SK-N-MC (cell line): ENCODE measurements around the gene FCRL6.

Experiments
- DNase-seq: peaks from one replicate; pipeline ENCODE4 v3.0.0-alpha.2; 2011; ENCODE audit warnings: low read depth, low spot score
- H3K27ac ChIP-seq: fragments of 200-600 bp; sonication (generic); 2 replicates; pipeline ENCODE4 v1.5.1; 2016; ENCODE audit warnings: mixed run types
- H3K36me3 ChIP-seq: fragments of 200-600 bp; sonication (generic); 2 replicates; pipeline ENCODE4 v1.6.1; 2017; ENCODE audit warnings: antibody characterized with exemption, low read length, mixed read lengths; ENCODE audit not compliant: insufficient read depth
- H3K4me3 ChIP-seq: fragments of 200-600 bp; sonication (generic); 2 replicates; pipeline ENCODE4 v1.5.1; 2016
- H3K9ac ChIP-seq: fragments of 200-600 bp; sonication (generic); 2 replicates; pipeline ENCODE4 v1.8.0; 2017; ENCODE audit warnings: mixed run types, mixed read lengths; ENCODE audit not compliant: insufficient read length
- H3K9me3 ChIP-seq: fragments of 200-600 bp; sonication (generic); 2 replicates; pipeline ENCODE4 v1.6.1; 2017; ENCODE audit warnings: low read depth, mild to moderate bottlenecking, antibody characterized with exemption, low read length, moderate library complexity, mixed read lengths
- EZH2 ChIP-seq: fragments of 200-600 bp; sonication (generic); IDR thresholded peaks from one replicate; pipeline ENCODE4 v1.6.1; 2017; ENCODE audit warnings: antibody characterized with exemption
- FOXP2 ChIP-seq: optimal IDR thresholded peaks from 2 replicates; pipeline ENCODE3; 2011; ENCODE audit warnings: mild to moderate bottlenecking, moderate library complexity; ENCODE audit not compliant: insufficient read depth; ENCODE audit errors: extremely low read length, control extremely low read depth
- POLR2AphosphoS5 ChIP-seq: IDR thresholded peaks from 2 replicates; pipeline ENCODE4 v1.6.1; 2012; ENCODE audit warnings: mild to moderate bottlenecking, low read depth, low read length, borderline replicate concordance

Gene FCRL6

GRCh38 chr1:159790237-159790917, 11.8 kb upstream of the FCRL6 start:
- Histone ChIP-seq H3K9ac (no peak overlapping the region), H3K36me3 (no peaks in the 10 kb centered on the region), H3K9me3 (no peaks in the 10 kb centered on the region), H3K27ac (no peak overlapping the region), H3K4me3 (no peak overlapping the region)
- no peak for DNase-seq
- TF ChIP-seq FOXP2 (no peak), POLR2AphosphoS5 (no peak), EZH2 (no peak)

DNA sequence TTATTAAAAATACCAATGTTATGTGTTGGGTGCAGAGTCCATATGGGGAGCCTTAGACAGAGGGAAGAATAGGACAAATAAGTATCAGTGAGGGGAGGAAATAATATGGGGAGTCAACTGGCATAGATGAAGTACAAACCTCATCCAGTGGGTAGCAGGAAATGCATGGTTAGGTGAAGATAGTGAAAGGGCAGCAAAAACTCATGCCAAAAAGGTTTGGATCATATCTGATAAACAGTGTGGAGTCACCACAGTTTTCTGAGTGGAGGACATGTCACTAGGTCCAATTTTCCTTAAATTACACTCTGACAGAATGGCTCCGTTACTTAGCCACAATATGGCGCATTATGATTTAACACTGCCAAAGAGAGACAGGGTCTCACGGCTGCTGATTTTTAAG, 11.1 kb upstream of the FCRL6 start:
- H3K4me3 ChIP-seq = no peak overlapping the region
- H3K9ac ChIP-seq = no peak overlapping the region
- no peak overlapping the region for H3K27ac ChIP-seq
- H3K36me3 ChIP-seq = no peaks in the 10 kb centered on the region
- no peak for TF ChIP-seq POLR2AphosphoS5
- H3K9me3 ChIP-seq = no peaks in the 10 kb centered on the region
- no peak for DNase-seq

DNA sequence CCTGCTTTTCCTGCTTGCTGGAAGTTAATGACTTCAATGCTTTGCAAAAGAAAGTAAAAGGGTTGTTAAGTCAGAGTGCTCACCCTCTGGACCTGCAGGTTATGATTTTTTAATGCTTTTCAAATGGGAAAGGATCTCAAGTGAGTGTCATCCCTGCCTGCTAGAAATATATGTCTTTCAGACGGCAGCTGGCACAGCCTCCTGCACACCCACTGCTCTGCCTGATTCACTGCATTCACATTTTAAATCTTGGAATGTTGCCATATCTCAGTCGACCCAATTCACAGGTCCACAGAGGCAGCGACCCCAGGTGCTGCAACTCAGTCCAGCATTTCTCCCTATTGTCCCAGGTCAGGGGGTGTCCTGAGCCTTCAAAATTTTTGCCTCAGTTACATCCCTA, 10.7 kb upstream of the FCRL6 start:
- no peaks in the 10 kb centered on the region for H3K36me3 ChIP-seq
- DNase-seq = no peak
- H3K27ac ChIP-seq = no peak overlapping the region
- H3K9ac ChIP-seq = no peak overlapping the region
- H3K9me3 ChIP-seq = no peaks in the 10 kb centered on the region
- no peak overlapping the region for H3K4me3 ChIP-seq
- TF ChIP-seq POLR2AphosphoS5 (no peak), FOXP2 (no peak), EZH2 (no peak)

DNA sequence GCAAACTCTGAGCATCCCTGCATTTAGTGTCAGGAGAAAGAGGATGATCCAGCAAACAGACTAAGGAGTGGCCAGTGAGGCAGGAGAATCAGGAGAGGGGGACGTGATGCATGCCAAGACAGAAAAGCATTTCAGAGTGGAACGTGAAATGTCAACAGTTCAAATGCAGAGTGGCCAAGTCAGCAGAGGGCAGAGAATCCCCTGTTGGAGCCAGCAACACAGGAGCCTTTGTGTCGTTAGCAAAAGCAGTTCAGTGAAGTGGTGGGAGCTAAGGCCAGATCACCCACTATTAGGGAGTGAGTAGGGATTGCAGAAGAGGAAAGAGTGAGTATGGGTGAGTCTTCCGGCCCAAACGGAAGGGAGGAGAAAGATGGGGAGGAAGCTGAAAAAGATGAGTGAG, 6.6 kb upstream of the FCRL6 start:
- Histone ChIP-seq H3K9ac (no peak overlapping the region), H3K27ac (no peak overlapping the region), H3K4me3 (no peak overlapping the region), H3K9me3 (no peaks in the 10 kb centered on the region), H3K36me3 (no peaks in the 10 kb centered on the region)
- DNase-seq = no peak
- no peak for TF ChIP-seq POLR2AphosphoS5
- TF ChIP-seq FOXP2 = no peak
- no peak for TF ChIP-seq EZH2

- no peak overlapping the region for H3K27ac ChIP-seq
- no peaks in the 10 kb centered on the region for H3K36me3 ChIP-seq
- no peak overlapping the region for H3K9ac ChIP-seq
- no peak overlapping the region for H3K4me3 ChIP-seq
- TF ChIP-seq FOXP2 (no peak), EZH2 (no peak), POLR2AphosphoS5 (no peak)
- peak; percentile 24 for DNase-seq
- no peaks in the 10 kb centered on the region for H3K9me3 ChIP-seq
These were observed 3.3 kb upstream of the FCRL6 start for GRCh38 chr1:159798893-159799292.

GRCh38 chr1:159799446-159799985, 2.6 kb upstream of the FCRL6 start:
- TF ChIP-seq POLR2AphosphoS5 (no peak), EZH2 (no peak), FOXP2 (no peak)
- no peak overlapping the region for H3K27ac ChIP-seq
- H3K36me3 ChIP-seq = no peaks in the 10 kb centered on the region
- no peak overlapping the region for H3K4me3 ChIP-seq
- no peaks in the 10 kb centered on the region for H3K9me3 ChIP-seq
- no peak overlapping the region for H3K9ac ChIP-seq
- DNase-seq = no peak

GRCh38 chr1:159800177-159800930, 1.8 kb upstream of the FCRL6 start:
- Histone ChIP-seq H3K36me3 (no peaks in the 10 kb centered on the region), H3K9ac (no peak overlapping the region), H3K9me3 (no peaks in the 10 kb centered on the region), H3K27ac (no peak overlapping the region), H3K4me3 (no peak overlapping the region)
- DNase-seq = no peak
- TF ChIP-seq FOXP2 = no peak
- no peak for TF ChIP-seq POLR2AphosphoS5
- TF ChIP-seq EZH2 = no peak

GRCh38 chr1:159803956-159804689, 2.0 kb downstream of the FCRL6 start:
- Histone ChIP-seq H3K4me3 (no peak overlapping the region), H3K36me3 (no peaks in the 10 kb centered on the region), H3K9ac (no peak overlapping the region), H3K27ac (no peak overlapping the region), H3K9me3 (no peaks in the 10 kb centered on the region)
- no peak for TF ChIP-seq EZH2
- TF ChIP-seq POLR2AphosphoS5 = no peak
- TF ChIP-seq FOXP2 = no peak
- DNase-seq = no peak
